Measurements from ENCODE around the gene LGI4.

Gene LGI4

GRCh38 chr19:35164418-35164817 lies 29.6 kb upstream of the LGI4 start:
- H3K79me2 ChIP-seq (ENCODE audit: insufficient read depth, low read length), result peaks cover 8% of the 10 kb centered on the region; the same call in 1 of the 2 replicates
- H3K4me3 ChIP-seq (ENCODE audit: low read length, poor library complexity, severe bottlenecking), result no peak overlapping the region
- H3K4me1 ChIP-seq (ENCODE audit: insufficient read depth, low read length, poor library complexity, severe bottlenecking), result peaks cover 25% of the 10 kb centered on the region
- TF ChIP-seq CTCF (conservative IDR thresholded peaks at IDR 0.05; ENCODE audit: low read length) (no peak), EZH2phosphoT487 (IDR thresholded peaks at IDR 0.05; ENCODE audit: borderline replicate concordance) (no peak)
- H3K9ac ChIP-seq (ENCODE audit: low read depth, low read length, poor library complexity, severe bottlenecking), result no peak overlapping the region
- H3K36me3 ChIP-seq (ENCODE audit: insufficient read depth, low read length), result peaks cover 64% of the 10 kb centered on the region
- H3K27me3 ChIP-seq (ENCODE audit: insufficient read depth, low read length, poor library complexity, severe bottlenecking), result no peaks in the 10 kb centered on the region
- peaks cover 5% of the 10 kb centered on the region; the same call in 1 of the 2 replicates for H3F3A ChIP-seq (ENCODE audit: low read depth)
- no peak overlapping the region for H3K4me2 ChIP-seq (ENCODE audit: low read depth, low read length, poor library complexity, severe bottlenecking)
- no peaks in the 10 kb centered on the region for H4K20me1 ChIP-seq (ENCODE audit: insufficient read depth, low read length, poor library complexity, severe bottlenecking)
- no peaks in the 10 kb centered on the region for H3K9me2 ChIP-seq (replicated peaks; ENCODE audit: low read depth, low read length)
- peaks cover 7% of the 10 kb centered on the region; the same call in 1 of the 2 replicates for H3K9me3 ChIP-seq (ENCODE audit: insufficient read depth, low read depth, low read length)
- H2AFZ ChIP-seq (ENCODE audit: low read length), result no peak overlapping the region

- Histone ChIP-seq H3K9ac (ENCODE audit: low read depth, low read length, poor library complexity, severe bottlenecking) (no peak overlapping the region), H3K4me3 (ENCODE audit: low read length, poor library complexity, severe bottlenecking) (no peak overlapping the region), H3K36me3 (ENCODE audit: insufficient read depth, low read length) (peaks cover 77% of the 10 kb centered on the region), H3K9me2 (replicated peaks; ENCODE audit: low read depth, low read length) (no peaks in the 10 kb centered on the region), H4K20me1 (ENCODE audit: insufficient read depth, low read length, poor library complexity, severe bottlenecking) (peaks cover 6% of the 10 kb centered on the region), H3K4me2 (ENCODE audit: low read depth, low read length, poor library complexity, severe bottlenecking) (no peak overlapping the region), H2AFZ (ENCODE audit: low read length) (no peak overlapping the region), H3K27me3 (ENCODE audit: insufficient read depth, low read length, poor library complexity, severe bottlenecking) (no peaks in the 10 kb centered on the region), H3K9me3 (ENCODE audit: insufficient read depth, low read depth, low read length) (peaks cover 7% of the 10 kb centered on the region; the same call in 1 of the 2 replicates), H3F3A (ENCODE audit: low read depth) (peaks cover 5% of the 10 kb centered on the region; the same call in 1 of the 2 replicates), H3K79me2 (ENCODE audit: insufficient read depth, low read length) (peaks cover 17% of the 10 kb centered on the region; the same call in 1 of the 2 replicates), H3K4me1 (ENCODE audit: insufficient read depth, low read length, poor library complexity, severe bottlenecking) (peaks cover 18% of the 10 kb centered on the region)
- TF ChIP-seq CTCF (conservative IDR thresholded peaks at IDR 0.05; ENCODE audit: low read length) (no peak), EZH2phosphoT487 (IDR thresholded peaks at IDR 0.05; ENCODE audit: borderline replicate concordance) (no peak)
Observed at GRCh38 chr19:35162471-35163326, 27.8 kb upstream of the LGI4 start.

- Histone ChIP-seq H3K4me1 (ENCODE audit: insufficient read depth, low read length, poor library complexity, severe bottlenecking) (peaks cover 11% of the 10 kb centered on the region), H3K9me3 (ENCODE audit: insufficient read depth, low read depth, low read length) (peaks cover 5% of the 10 kb centered on the region; the same call in 1 of the 2 replicates), H3K79me2 (ENCODE audit: insufficient read depth, low read length) (peaks cover 30% of the 10 kb centered on the region), H3K27me3 (ENCODE audit: insufficient read depth, low read length, poor library complexity, severe bottlenecking) (no peaks in the 10 kb centered on the region), H3K4me3 (ENCODE audit: low read length, poor library complexity, severe bottlenecking) (no peak overlapping the region), H3K9ac (ENCODE audit: low read depth, low read length, poor library complexity, severe bottlenecking) (no peak overlapping the region), H4K20me1 (ENCODE audit: insufficient read depth, low read length, poor library complexity, severe bottlenecking) (peaks cover 17% of the 10 kb centered on the region), H3K9me2 (replicated peaks; ENCODE audit: low read depth, low read length) (no peaks in the 10 kb centered on the region), H3K36me3 (ENCODE audit: insufficient read depth, low read length) (peaks cover 82% of the 10 kb centered on the region), H3K4me2 (ENCODE audit: low read depth, low read length, poor library complexity, severe bottlenecking) (no peak overlapping the region), H3F3A (ENCODE audit: low read depth) (no peaks in the 10 kb centered on the region), H2AFZ (ENCODE audit: low read length) (no peak overlapping the region)
- no peak for TF ChIP-seq EZH2phosphoT487 (IDR thresholded peaks at IDR 0.05; ENCODE audit: borderline replicate concordance)
Observed at GRCh38 chr19:35161434-35161743, 26.5 kb upstream of the LGI4 start.
